ENCODE data around the gene CROCC2.
"Not testable (repeated sequence)": the region's sequence is repeated elsewhere in the genome, so short reads cannot be mapped to it uniquely, and the experiment has no call there.

Gene CROCC2

GRCh38 chr2:240966906-240967680 lies 61.0 kb downstream of the CROCC2 start:
- DNase-seq (ENCODE audit: low spot score), result peak; percentile 23

- no peak for DNase-seq (ENCODE audit: low spot score)
Observed at GRCh38 chr2:240967681-240968621, 61.8 kb downstream of the CROCC2 start.

- DNase-seq (ENCODE audit: low spot score), result no peak
Observed at GRCh38 chr2:240968731-240969624, 62.8 kb downstream of the CROCC2 start.

- DNase-seq (ENCODE audit: low spot score), result no peak
Observed at GRCh38 chr2:240970104-240970503, 64.0 kb downstream of the CROCC2 start.

- DNase-seq (ENCODE audit: low spot score), result no peak
Observed at GRCh38 chr2:240970816-240971215, 64.7 kb downstream of the CROCC2 start.

- no peak for DNase-seq (ENCODE audit: low spot score)
Observed at GRCh38 chr2:240972201-240972600, 66.1 kb downstream of the CROCC2 start.

- DNase-seq (ENCODE audit: low spot score), result no peak
Observed at GRCh38 chr2:240972636-240973521, 66.7 kb downstream of the CROCC2 start.

- peak; percentile 36 for DNase-seq (ENCODE audit: low spot score)
Observed at GRCh38 chr2:240974771-240975572, 68.8 kb downstream of the CROCC2 start.

- not testable (repeated sequence) for DNase-seq (ENCODE audit: low spot score)
Observed at GRCh38 chr2:240975903-240976302, 69.8 kb downstream of the CROCC2 start.

GRCh38 chr2:240981280-240981679 lies 75.1 kb downstream of the CROCC2 start:
- no peak for DNase-seq (ENCODE audit: low spot score)

- DNase-seq (ENCODE audit: low spot score), result no peak
Observed at GRCh38 chr2:240981871-240982800, 76.0 kb downstream of the CROCC2 start.

- DNase-seq (ENCODE audit: low spot score), result no peak
Observed at GRCh38 chr2:240982821-240983281, 76.7 kb downstream of the CROCC2 start.

- peak; percentile 53 for DNase-seq (ENCODE audit: low spot score)
Observed at GRCh38 chr2:240983361-240983995, 77.3 kb downstream of the CROCC2 start.

GRCh38 chr2:240983996-240984498 lies 77.9 kb downstream of the CROCC2 start:
- no peak for DNase-seq (ENCODE audit: low spot score)

- DNase-seq (ENCODE audit: low spot score), result no peak
Observed at GRCh38 chr2:240985881-240986786, 80.0 kb downstream of the CROCC2 start.

- DNase-seq (ENCODE audit: low spot score), result no peak
Observed at GRCh38 chr2:240986787-240987411, 80.8 kb downstream of the CROCC2 start.

- DNase-seq (ENCODE audit: low spot score), result no peak
Observed at GRCh38 chr2:240987588-240987987, 81.5 kb downstream of the CROCC2 start.

All from SW480 (cell line).